ENCODE measurements around the gene RLIM.
A peak's percentile ranks its signal among the peaks of the same experiment; 100 is the strongest.

The RLIM gene

GRCh38 chrX:74535408-74536151, 78.8 kb downstream of the RLIM start:
- peak; percentile 73 for DNase-seq (ENCODE audit: low read depth)
- Histone ChIP-seq H3K4me1 (ENCODE audit: control insufficient read depth, insufficient read depth, low read length) (no peaks in the 10 kb centered on the region), H3K9me3 (ENCODE audit: control insufficient read depth, low read length) (no peaks in the 10 kb centered on the region), H3K4me3 (ENCODE audit: low read length) (peak overlapping the region; percentile 71), H3K36me3 (ENCODE audit: control insufficient read depth, insufficient read depth, low read length, severe bottlenecking) (peaks cover 11% of the 10 kb centered on the region), H3K27me3 (replicated peaks; ENCODE audit: control insufficient read depth, insufficient read depth, low read length) (no peaks in the 10 kb centered on the region), H3K9ac (ENCODE audit: low read length) (peak overlapping the region; percentile 56)
